WTC11 (cell line): ENCODE results near the gene CBR1.

ENCODE experiments used
- CTCF ChIP-seq: fragments of 200-600 bp; IDR thresholded peaks from 2 replicates; pipeline ENCODE4 v1.8.0; 2022; ENCODE audit warnings: antibody characterized with exemption
- MAX ChIP-seq: sonication (generic); formaldehyde crosslinking; IDR thresholded peaks from 2 replicates; pipeline ENCODE4 v1.8.0; 2022; ENCODE audit warnings: mild to moderate bottlenecking, missing genetic modification reagents
- NR1H2 ChIP-seq: sonication (generic); formaldehyde crosslinking; IDR thresholded peaks from 2 replicates; pipeline ENCODE4 v1.9.0; 2021; ENCODE audit warnings: mild to moderate bottlenecking, moderate library complexity, missing genetic modification reagents
- ZNF121 ChIP-seq: sonication (generic); formaldehyde crosslinking; IDR thresholded peaks from 2 replicates; pipeline ENCODE4 v1.8.0; 2023; ENCODE audit warnings: missing genetic modification reagents

- TF ChIP-seq CTCF: no peak
- TF ChIP-seq NR1H2: no peak
- TF ChIP-seq ZNF121: no peak
- TF ChIP-seq MAX: no peak
These were observed 28.3 kb downstream of the CBR1 start for GRCh38 chr21:36098182-36098532.
